Psoas muscle (tissue), 8 donors: Measurements from ENCODE around the gene SF3B2. TPM values are rescaled to one million over a fixed set of nuclear protein-coding genes. Genes with fewer than 3 reads are reported as not detected.
"Not testable (repeated sequence)": the region's sequence is repeated elsewhere in the genome, so short reads cannot be mapped to it uniquely, and the experiment has no call there.

Experiments used
- ATAC-seq, 4 donors: fragments of 200-7000 bp; cut with Tn5 transposase; one replicate each; pipeline ENCODE4 v1.9.1; 2020; ENCODE audit warnings: moderate library complexity in 3 of 4, mild to moderate bottlenecking in 2 of 4
- DNase-seq, 2 donors: peaks; one replicate each; pipeline ENCODE4 v3.0.0-alpha.2; 2020
- H3K27ac ChIP-seq: fragments of 200-600 bp; one replicate; pipeline ENCODE4 v1.8.0; 2022
- H3K27me3 ChIP-seq, 3 donors: fragments of 200-600 bp in 1 of 3; one replicate each; pipeline versions ENCODE4 v1.6.1 to v1.8.0; 2013 to 2022; ENCODE audit warnings: low read length in 2 of 3, mild to moderate bottlenecking in 2 of 3, moderate library complexity in 1 of 3; ENCODE audit not compliant: insufficient read depth in 3 of 3
- H3K36me3 ChIP-seq, 2 donors: fragments of 200-600 bp in 1 of 2; one replicate each; pipeline versions ENCODE4 v1.6.1 to v1.8.0; 2013 to 2022; ENCODE audit warnings: low read depth in 1 of 2, mild to moderate bottlenecking in 1 of 2, moderate library complexity in 1 of 2; ENCODE audit not compliant: insufficient read depth in 1 of 2
- H3K4me1 ChIP-seq: fragments of 200-600 bp; one replicate; pipeline ENCODE4 v1.8.0; 2022
- H3K4me3 ChIP-seq: fragments of 200-600 bp; one replicate; pipeline ENCODE4 v1.8.0; 2022; ENCODE audit warnings: mild to moderate bottlenecking
- H3K9me3 ChIP-seq: fragments of 200-600 bp; one replicate; pipeline ENCODE4 v1.8.0; 2022
- WGBS, 3 donors: extraction: QIAGEN DNeasy Blood & Tissue Kit; methylation state at CpG; one replicate each; pipeline versions ENCODE4 v1.1.6 to v1.1.7; 2013; 5-methylcytosine and 5-hydroxymethylcytosine counted together
- intact Hi-C, 2 donors: fragments of 100-400 bp; cut with DNase I; formaldehyde crosslinking; loops; one replicate each; pipeline versions ENCODE4 v1.11.0 to v1.14.2; 2022
- polyA plus RNA-seq, 3 donors: library from polyadenylated mRNA; stranded (reverse); fragments of 200-250 nt; gene quantifications; one replicate each; pipeline ENCODE4 v1.2.3, GENCODE V29; 2013
- total RNA-seq, 4 donors: library from RNA; stranded (reverse); fragmentation: NEBNext Ultra II Directional in 2 of 4; extraction: Animal tissue kit (Norgen Biotek cat#: 25700) in 2 of 4; gene quantifications; one replicate each; pipeline versions ENCODE4 v1.2.1 to v1.2.4, GENCODE V29; 2021 to 2023
- TF ChIP-seq, protein P1 (sequence below): fragments of 200-600 bp; IDR thresholded peaks from one replicate; pipeline ENCODE4 v1.8.0; 2022; ENCODE audit warnings: antibody characterized with exemption
- donor health status: healthy with polysubstance abuse.
- donor health status: DM: no; HTN: no; CAD: no; lungs with moderate emphysema.
- donor health status: Bipolar disorder and iron deficiency.
- donor health status: healthy.
- donor health status: DM: yes; HTN: yes; CAD: no.
- donor health status: DM: no; HTN: no; CAD: no.
- donor health status: DM: no; HTN: no; CAD: no.
- donor health status: DM: yes; HTN: yes; CAD: no.

Gene SF3B2
- total and polyA plus RNA-seq, 7 donors, result 62.8 to 135 (median 90.8) TPM

DNA sequence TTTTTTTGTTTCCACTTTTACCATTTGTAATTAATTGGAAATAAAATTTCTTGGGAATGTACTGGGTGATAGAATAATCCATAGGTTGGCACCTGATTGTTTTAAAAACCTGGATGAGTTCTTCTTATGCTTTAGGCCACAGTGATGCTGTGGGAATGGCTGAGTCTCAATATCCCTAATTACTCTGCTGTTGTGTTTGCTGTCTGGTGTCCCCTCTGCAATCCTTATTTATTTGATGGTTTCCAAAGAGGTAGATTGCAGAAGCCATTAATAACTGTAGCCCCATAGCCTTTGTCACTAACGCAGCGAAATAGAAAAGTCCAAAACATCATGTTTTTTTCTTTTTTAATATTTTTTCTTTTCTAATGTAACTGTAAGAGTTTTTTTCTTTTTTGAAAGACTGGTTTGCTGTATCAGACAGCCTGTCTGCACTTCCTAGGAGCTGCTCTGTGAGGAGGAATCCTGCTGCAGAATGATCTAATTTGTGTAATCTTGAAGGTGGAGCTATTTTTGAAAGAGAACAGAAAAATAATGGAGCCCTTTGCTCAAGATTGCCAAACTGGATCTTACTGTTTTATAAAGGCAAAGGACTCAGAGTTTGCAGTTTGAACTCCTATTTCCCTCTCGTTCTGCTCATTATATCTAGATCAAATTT, 32.8 kb downstream of the SF3B2 start:
- TF ChIP-seq, protein P1, sequence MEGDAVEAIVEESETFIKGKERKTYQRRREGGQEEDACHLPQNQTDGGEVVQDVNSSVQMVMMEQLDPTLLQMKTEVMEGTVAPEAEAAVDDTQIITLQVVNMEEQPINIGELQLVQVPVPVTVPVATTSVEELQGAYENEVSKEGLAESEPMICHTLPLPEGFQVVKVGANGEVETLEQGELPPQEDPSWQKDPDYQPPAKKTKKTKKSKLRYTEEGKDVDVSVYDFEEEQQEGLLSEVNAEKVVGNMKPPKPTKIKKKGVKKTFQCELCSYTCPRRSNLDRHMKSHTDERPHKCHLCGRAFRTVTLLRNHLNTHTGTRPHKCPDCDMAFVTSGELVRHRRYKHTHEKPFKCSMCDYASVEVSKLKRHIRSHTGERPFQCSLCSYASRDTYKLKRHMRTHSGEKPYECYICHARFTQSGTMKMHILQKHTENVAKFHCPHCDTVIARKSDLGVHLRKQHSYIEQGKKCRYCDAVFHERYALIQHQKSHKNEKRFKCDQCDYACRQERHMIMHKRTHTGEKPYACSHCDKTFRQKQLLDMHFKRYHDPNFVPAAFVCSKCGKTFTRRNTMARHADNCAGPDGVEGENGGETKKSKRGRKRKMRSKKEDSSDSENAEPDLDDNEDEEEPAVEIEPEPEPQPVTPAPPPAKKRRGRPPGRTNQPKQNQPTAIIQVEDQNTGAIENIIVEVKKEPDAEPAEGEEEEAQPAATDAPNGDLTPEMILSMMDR, result no peak
- DNase-seq, result no peak
- no peak for ATAC-seq
- intact Hi-C loops, result no loop called here
- 80 to 89% (median 88%) methylated on average over 3 of the region's 3 CpGs for WGBS, 3 donors
- H3K4me1 ChIP-seq, result peaks cover 9% of the 10 kb centered on the region
- no peak overlapping the region for H3K27ac ChIP-seq
- no peaks in the 10 kb centered on the region for H3K9me3 ChIP-seq
- H3K36me3 ChIP-seq, result no peaks in the 10 kb centered on the region
- H3K4me3 ChIP-seq, result no peak overlapping the region
- H3K27me3 ChIP-seq, result no peaks in the 10 kb centered on the region

DNA sequence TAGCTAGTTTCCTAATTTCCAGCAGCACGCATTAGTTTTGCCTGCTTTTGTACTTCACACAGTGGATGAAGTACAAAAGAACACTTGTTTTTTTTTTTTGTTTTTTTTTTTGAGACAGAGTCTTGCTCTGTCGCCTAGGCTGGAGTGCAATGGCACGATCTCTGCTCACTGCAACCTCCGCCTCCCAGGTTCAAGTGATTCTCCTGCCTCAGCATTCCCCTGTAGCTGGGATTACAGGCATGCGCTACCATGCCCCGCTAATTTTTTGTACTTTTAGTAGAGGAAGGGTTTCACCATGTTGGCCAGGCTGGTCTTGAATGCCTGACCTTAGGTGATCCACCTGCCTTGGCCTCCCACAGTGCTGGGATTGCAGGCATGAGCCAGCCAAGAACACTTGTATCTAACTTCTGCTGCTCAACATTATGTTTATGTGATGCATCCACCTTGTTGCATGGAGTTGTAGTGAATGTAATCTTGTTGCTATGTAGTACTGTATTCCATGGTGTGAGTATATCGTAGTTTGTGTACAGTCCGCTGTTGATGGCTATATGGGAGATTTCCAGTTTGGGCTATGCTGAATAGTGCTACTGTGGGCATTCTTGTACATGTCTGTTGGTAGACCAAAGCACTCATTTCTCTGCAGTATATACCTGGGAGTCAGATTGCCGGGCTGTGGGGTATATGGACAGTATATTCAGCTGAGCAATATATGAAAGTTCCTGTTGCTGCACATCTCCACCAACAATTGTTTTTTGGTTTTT, 35.2 kb downstream of the SF3B2 start:
- intact Hi-C loops, result no loop called here
- Histone ChIP-seq H3K36me3 (no peaks in the 10 kb centered on the region), H3K27ac (no peak overlapping the region), H3K27me3 (no peaks in the 10 kb centered on the region), H3K4me3 (no peak overlapping the region), H3K4me1 (peaks cover 9% of the 10 kb centered on the region), H3K9me3 (no peaks in the 10 kb centered on the region)
- DNase-seq, result no peak
- ATAC-seq, result no peak
- 90 to 94% (median 90%) methylated on average over 9 of the region's 9 CpGs for WGBS, 3 donors
- TF ChIP-seq, protein P1, result no peak

DNA sequence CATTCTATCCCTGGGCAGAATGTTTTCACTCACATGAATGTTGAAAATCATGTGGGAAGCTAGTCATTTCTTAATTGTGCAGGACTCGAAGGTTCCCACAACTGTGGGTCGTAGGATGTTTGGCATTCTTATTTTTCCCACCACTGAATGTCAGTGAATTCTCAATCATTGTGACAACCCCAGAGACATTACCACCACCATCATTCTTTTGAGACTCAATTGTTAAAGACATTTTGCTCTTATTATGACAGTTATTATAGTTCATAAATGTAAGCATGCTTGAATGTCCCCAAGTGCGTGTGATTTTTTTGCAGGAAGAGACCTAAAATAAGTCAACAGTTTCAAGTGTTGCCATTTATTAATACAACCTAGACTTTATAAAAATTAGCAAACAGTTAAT, 36.9 kb downstream of the SF3B2 start:
- Histone ChIP-seq H3K4me1 (peaks cover 4% of the 10 kb centered on the region), H3K4me3 (no peak overlapping the region), H3K36me3 (no peaks in the 10 kb centered on the region), H3K27me3 (no peaks in the 10 kb centered on the region), H3K27ac (no peak overlapping the region), H3K9me3 (no peaks in the 10 kb centered on the region)
- no peak for DNase-seq
- 87 to 91% (median 89%) methylated on average over 3 of the region's 3 CpGs for WGBS, 3 donors
- TF ChIP-seq, protein P1, result no peak
- intact Hi-C loops, result no loop called here
- no peak for ATAC-seq

DNA sequence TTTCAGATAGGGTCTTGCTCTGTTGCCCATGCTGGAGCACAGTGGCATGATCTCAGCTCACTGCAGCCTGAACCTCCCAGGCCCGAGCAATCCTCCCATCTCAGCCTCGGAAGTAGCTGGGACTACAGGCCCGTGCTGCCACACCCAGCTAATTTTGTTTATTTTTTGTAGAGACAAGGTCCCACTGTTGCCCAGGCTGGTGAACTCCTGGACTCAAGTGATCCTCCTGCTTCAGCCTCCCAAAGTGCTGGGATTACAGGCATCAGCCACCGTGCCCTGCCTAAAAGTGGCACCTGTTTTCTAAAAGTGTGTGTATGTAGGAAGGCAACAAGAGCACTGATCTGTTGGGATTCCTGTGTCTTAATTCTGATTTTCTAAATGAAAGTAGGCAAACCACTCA, 38.1 kb downstream of the SF3B2 start:
- no peaks in the 10 kb centered on the region for H3K27me3 ChIP-seq
- DNase-seq (no peak), ATAC-seq (no peak)
- TF ChIP-seq, protein P1, result no peak
- no peak overlapping the region for H3K27ac ChIP-seq
- WGBS, 3 donors, result 87 to 96% (median 94%) methylated on average over 4 of the region's 4 CpGs
- H3K36me3 ChIP-seq, result no peaks in the 10 kb centered on the region
- H3K9me3 ChIP-seq, result no peaks in the 10 kb centered on the region
- peaks cover 4% of the 10 kb centered on the region for H3K4me1 ChIP-seq
- H3K4me3 ChIP-seq, result no peak overlapping the region
- intact Hi-C loops, result no loop called here

DNA sequence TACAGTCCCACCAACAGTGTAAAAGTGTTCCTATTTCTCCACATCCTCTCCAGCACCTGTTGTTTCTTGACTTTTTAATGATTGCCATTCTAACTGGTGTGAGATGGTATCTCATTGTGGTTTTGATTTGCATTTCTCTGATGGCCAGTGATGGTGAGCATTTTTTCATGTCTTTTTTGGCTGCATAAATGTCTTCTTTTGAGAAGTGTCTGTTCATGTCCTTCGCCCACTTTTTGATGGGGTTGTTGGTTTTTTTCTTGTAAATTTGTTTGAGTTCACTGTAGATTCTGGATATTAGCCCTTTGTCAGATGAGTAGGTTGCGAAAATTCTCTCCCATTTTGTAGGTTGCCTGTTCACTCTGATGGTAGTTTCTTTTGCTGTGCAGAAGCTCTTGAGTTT, 40.0 kb downstream of the SF3B2 start:
- intact Hi-C loops, H3K9me3 ChIP-seq, H3K36me3 ChIP-seq, ATAC-seq, H3K4me1 ChIP-seq, H3K27me3 ChIP-seq, DNase-seq, H3K27ac ChIP-seq, H3K4me3 ChIP-seq: not testable (repeated sequence)
- 87 to 100% (median 96%) methylated on average over 2 of the region's 2 CpGs for WGBS, 3 donors

DNA sequence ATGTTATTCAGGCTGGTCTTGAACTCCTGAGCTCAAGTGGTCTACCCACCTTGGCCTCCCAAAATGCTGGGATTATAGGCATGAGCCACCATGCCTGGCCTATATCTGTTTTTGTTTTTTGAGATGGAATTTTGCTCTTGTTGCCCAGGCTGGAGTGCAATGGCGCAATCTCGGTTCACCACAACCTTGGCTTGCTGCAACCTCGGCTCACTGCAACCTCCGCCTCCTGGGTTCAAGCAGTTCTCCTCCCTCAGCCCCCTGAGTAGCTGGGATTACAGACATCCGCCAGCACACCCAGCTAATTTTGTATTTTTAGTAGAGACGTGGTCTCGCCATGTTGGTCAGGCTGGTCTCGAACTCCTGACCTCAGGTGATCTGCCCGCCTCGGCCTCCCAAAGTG, 47.6 kb downstream of the SF3B2 start:
- not testable (repeated sequence) for H3K36me3 ChIP-seq, ATAC-seq, H3K27ac ChIP-seq, H3K4me1 ChIP-seq, H3K9me3 ChIP-seq, DNase-seq, H3K27me3 ChIP-seq, H3K4me3 ChIP-seq
- intact Hi-C loops, result loop anchor here in 1 of 2 donors (10.0 kb wide), 1 partner anchor 95 kb away; no protein-coding TSS in a partner anchor
- 95 to 97% (median 96%) methylated on average over 10 of the region's 10 CpGs for WGBS, 3 donors
